IPS-15b (cell line): ENCODE measurements around the gene VAV2.

Source experiments
- H3K27me3 ChIP-seq: one replicate; pipeline ENCODE4 v1.6.1; 2013; ENCODE audit warnings: low read length; ENCODE audit not compliant: control insufficient read depth, insufficient read depth
- H3K36me3 ChIP-seq: one replicate; pipeline ENCODE4 v1.6.1; 2013; ENCODE audit warnings: low read length; ENCODE audit not compliant: control insufficient read depth, insufficient read depth
- H3K4me1 ChIP-seq: one replicate; pipeline ENCODE4 v1.6.1; 2013; ENCODE audit warnings: mild to moderate bottlenecking, low read length; ENCODE audit not compliant: control insufficient read depth, insufficient read depth
- H3K4me3 ChIP-seq: one replicate; pipeline ENCODE4 v1.5.1; 2013; ENCODE audit warnings: low read depth, low read length
- H3K9ac ChIP-seq: one replicate; pipeline ENCODE4 v1.6.1; 2013; ENCODE audit warnings: low read depth, mild to moderate bottlenecking, low read length
- H3K9me3 ChIP-seq: one replicate; pipeline ENCODE4 v1.6.1; 2013; ENCODE audit warnings: mild to moderate bottlenecking, low read length; ENCODE audit not compliant: control insufficient read depth, insufficient read depth

Gene VAV2

DNA sequence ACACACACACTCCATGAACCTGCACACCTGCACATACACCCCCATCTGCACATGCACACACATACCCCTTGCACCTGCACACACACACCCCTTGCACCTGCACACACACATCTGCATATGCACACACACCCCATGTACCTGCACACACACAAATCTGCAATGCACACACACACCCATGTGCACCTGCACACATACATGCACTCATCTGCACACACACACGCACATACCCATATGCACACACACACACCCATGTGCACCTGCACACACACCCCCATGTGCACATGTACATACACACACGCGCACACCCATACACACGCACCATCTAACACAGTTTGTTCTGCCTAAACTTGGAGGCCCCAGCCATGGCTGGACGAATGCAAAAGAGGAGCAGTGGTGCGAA, 138.1 kb downstream of the VAV2 start:
- H3K27me3 ChIP-seq, result no peaks in the 10 kb centered on the region

DNA sequence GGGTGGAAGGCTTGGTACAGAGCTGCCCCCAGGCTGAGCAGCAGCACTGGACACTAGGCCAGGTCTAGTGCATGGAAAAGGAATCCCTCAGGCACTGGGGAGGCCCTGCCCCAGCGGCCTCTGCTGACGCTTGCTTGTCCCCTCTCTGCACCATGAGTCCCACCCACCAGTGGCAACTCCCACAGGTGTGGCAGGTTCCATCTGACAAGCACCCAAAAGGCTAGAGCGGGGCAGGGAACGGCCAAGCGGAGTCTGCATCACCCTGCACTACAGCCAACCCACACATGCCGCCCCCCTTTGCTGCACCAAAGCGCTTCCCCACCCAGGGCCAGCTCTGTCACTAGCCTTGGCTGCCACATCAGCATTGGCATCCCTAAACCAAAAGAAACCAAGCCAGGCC, 138.8 kb downstream of the VAV2 start:
- Histone ChIP-seq H3K4me3 (no peak overlapping the region), H3K36me3 (peaks cover 3% of the 10 kb centered on the region)

More for the DNA sequence above, 138.1 kb downstream of the VAV2 start:
- no peak overlapping the region for H3K4me3 ChIP-seq
- H3K9me3 ChIP-seq, result no peaks in the 10 kb centered on the region
- peaks cover 5% of the 10 kb centered on the region for H3K36me3 ChIP-seq
- H3K4me1 ChIP-seq, result no peaks in the 10 kb centered on the region
- no peak overlapping the region for H3K9ac ChIP-seq

DNA sequence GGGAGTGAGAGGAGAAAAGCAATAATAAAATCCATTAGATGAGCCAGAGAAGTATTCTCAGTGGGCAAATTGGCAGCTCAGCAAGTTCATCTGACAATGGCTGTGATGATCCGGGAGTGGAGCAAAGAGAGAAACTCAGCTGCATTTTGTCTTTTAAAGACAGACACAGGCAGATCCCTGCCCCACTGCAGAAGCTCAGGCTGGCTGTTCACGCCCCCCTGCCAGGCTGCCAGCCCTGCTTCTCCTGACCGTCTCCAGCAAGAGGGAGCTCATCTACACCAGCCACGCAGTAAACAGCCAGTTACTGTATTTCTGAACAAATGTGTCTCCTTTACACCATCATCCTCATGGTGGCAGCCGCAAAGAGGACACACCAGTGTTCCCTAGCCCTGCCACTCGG, 139.7 kb downstream of the VAV2 start:
- Histone ChIP-seq H3K4me3 (no peak overlapping the region), H3K36me3 (peaks cover 3% of the 10 kb centered on the region), H3K9me3 (no peaks in the 10 kb centered on the region), H3K4me1 (no peaks in the 10 kb centered on the region), H3K27me3 (no peaks in the 10 kb centered on the region), H3K9ac (no peak overlapping the region)

More for the DNA sequence above, 138.8 kb downstream of the VAV2 start:
- Histone ChIP-seq H3K9me3 (no peaks in the 10 kb centered on the region), H3K4me1 (no peaks in the 10 kb centered on the region), H3K9ac (no peak overlapping the region), H3K27me3 (no peaks in the 10 kb centered on the region)

DNA sequence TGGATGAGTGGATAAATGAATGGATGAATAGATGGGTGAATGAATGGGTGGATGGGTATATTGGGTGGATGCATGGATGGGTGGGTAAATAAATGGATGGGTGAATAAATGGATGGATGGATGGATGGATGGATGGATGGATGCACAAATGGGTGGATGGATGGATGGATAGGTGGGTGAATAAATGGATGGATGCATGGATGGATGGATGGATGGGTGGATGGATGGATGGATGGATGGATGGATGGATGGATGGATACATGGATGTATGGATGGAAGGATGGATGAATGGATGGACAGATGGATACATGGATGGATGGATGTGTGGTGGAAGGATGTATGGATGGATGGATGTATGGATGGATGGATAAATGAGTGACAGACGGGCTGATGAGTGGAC, 140.4 kb downstream of the VAV2 start:
- H3K4me1 ChIP-seq, result no peaks in the 10 kb centered on the region
- H3K9me3 ChIP-seq, result no peaks in the 10 kb centered on the region
- H3K27me3 ChIP-seq, result no peaks in the 10 kb centered on the region
- H3K36me3 ChIP-seq, result peaks cover 3% of the 10 kb centered on the region
- H3K9ac ChIP-seq, result no peak overlapping the region
- no peak overlapping the region for H3K4me3 ChIP-seq

DNA sequence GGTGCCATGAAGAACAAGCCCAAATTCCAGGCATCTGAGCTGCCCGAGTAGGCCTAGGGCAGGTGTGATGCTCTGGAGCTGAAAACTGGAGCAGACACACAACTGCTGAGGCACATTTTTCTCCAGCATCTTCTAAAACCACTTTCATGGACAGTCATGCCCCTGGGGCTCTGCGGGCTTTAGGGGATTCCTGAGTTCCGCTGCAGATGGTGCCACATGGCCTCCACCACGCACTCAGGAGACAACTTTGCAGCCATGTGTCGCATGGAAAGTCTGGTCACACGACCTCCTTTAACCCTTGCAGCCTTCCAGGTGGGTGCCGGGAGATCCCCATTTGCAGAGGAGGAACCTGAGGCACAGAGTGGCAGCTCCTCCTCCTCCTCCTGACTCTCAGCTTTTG, 141.2 kb downstream of the VAV2 start:
- no peaks in the 10 kb centered on the region for H3K9me3 ChIP-seq
- H3K4me1 ChIP-seq, result no peaks in the 10 kb centered on the region
- no peak overlapping the region for H3K9ac ChIP-seq
- H3K4me3 ChIP-seq, result no peak overlapping the region
- H3K36me3 ChIP-seq, result peaks cover 3% of the 10 kb centered on the region
- no peaks in the 10 kb centered on the region for H3K27me3 ChIP-seq

DNA sequence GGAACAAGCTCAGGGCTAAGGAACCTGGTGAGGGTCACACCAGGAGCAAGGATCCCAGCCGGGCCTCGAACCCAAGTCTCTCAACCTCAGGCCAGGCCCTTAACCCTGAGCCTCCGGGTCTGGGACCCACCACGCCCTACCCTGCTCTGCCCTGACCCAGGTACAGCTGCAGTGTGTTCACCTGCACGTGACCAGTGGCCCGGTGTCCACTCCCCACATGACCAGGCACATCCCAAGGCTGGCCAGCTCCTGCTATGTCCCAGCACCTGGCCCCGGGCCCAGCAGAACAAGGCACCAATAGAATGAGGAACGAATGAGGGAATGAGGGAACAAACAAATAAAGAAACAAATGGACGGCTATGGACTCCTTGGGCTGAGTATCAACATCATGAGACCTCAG, 142.0 kb downstream of the VAV2 start:
- no peak overlapping the region for H3K9ac ChIP-seq
- H3K4me3 ChIP-seq, result no peak overlapping the region
- H3K9me3 ChIP-seq, result no peaks in the 10 kb centered on the region
- H3K27me3 ChIP-seq, result no peaks in the 10 kb centered on the region
- H3K4me1 ChIP-seq, result no peaks in the 10 kb centered on the region
- peaks cover 3% of the 10 kb centered on the region for H3K36me3 ChIP-seq

DNA sequence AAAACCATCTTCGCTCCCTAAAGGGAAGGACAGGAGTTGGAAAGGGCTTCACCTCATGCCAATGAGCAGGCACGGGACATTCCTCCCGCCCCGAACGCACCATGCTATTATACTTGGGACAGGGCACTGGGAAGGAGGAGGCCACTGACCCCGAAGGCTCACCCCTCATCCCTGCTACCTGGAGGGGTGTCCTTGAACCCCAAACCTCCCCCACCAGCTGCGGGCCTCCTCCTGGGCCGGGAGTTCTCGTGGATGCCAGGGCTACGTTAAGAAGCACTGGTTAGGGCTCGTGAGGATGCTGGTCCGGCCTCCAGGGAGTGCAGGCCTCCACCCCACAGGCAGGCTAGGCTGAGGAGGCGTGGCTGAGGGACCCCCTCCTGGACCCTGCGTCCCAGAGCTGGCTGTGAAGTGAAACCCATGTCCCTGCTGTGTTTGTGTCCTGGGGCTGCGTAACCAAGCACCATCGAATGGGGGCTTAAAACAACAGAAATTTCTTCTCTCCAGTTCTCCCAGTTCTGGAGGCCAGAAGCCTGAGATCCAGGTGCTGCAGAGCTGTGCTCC, 142.9 kb downstream of the VAV2 start:
- Histone ChIP-seq H3K4me3 (no peak overlapping the region), H3K27me3 (no peaks in the 10 kb centered on the region), H3K4me1 (no peaks in the 10 kb centered on the region), H3K9me3 (no peaks in the 10 kb centered on the region), H3K36me3 (peaks cover 3% of the 10 kb centered on the region), H3K9ac (no peak overlapping the region)

DNA sequence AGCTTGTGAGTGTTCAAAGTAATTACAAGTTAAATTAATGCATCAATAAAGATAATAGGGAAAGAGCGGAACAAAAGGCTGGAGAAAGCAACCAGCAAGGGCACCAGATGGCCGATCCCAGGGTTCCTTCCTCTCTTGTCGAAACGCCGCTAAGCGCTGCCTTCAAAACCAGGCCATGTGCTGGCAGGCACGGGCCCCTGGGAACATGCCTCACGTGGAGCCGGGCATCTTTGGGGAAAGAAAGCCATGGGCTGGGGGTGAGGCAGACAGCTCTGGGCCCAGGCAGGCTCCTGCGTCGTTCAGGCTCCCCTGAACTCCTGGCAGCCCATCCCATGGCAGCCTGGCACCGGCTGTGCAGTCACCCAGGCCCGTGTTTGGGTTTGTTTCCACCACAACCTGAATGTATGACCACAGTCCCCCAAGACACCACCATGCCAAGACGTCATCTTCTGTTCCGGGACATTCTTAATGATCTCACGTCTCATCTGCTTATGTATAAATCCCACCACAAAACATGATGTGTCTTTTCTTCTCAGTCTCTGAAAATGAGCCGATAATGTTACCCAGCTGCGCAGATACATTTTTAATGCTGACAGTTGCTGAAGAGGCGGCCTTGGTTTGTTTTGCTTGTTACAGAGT, 143.5 kb downstream of the VAV2 start:
- H3K4me3 ChIP-seq, result no peak overlapping the region
- no peaks in the 10 kb centered on the region for H3K9me3 ChIP-seq
- H3K4me1 ChIP-seq, result no peaks in the 10 kb centered on the region
- no peak overlapping the region for H3K9ac ChIP-seq
- peaks cover 3% of the 10 kb centered on the region for H3K36me3 ChIP-seq
- H3K27me3 ChIP-seq, result no peaks in the 10 kb centered on the region

DNA sequence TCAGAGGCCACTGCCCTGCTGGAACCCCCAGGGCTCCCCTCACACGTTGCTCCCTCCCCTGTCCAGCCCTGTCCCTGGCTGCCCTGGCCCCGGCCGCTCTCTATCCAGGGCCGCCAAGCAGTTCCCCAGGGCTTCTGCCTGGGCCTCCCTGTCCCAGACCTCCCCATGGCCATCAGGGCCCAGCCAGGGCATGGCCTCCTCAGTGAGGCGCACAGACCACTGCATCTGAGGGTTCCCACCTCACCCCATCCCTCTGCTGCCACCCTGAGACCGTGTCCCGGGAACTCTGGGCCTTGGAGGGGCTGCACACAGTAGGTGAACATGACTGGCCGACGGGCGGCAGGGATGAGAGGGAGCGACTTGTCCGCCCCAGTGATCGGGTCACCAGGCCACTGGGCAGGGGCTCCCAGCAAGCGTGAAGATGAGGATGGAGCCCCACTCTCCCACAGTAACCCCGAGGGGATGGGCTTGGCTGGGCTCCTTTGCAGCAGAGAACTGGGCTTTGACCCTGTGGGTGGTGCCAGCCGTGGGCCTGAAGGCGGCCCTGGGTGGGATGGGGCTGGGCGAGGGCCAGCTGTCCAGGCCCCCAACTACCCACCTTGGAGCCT, 145.5 kb downstream of the VAV2 start:
- Histone ChIP-seq H3K4me3 (no peak overlapping the region), H3K9ac (no peak overlapping the region), H3K36me3 (peaks cover 3% of the 10 kb centered on the region), H3K27me3 (no peaks in the 10 kb centered on the region), H3K9me3 (no peaks in the 10 kb centered on the region), H3K4me1 (peaks cover 2% of the 10 kb centered on the region)

DNA sequence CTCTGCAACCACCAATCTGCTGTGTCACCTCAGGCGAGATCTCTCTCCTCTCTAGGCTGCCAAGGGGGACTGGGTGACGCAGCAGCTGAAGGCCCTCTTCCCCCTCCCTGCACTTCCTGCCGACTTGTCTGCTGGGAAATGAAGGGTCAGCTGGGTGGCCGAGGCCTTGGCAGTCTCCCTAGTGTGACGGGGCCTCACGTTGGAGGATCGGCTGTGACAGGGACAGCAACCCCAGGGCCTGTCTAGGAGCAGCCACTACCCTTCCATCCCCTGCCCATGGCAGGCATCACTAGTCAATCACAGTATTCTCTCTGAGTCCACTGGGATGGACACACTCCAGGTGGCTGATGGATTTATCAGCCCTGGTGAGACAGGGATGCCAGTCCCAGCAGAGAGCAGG, 146.7 kb downstream of the VAV2 start:
- Histone ChIP-seq H3K36me3 (no peaks in the 10 kb centered on the region), H3K27me3 (no peaks in the 10 kb centered on the region), H3K9me3 (no peaks in the 10 kb centered on the region), H3K4me3 (no peak overlapping the region), H3K4me1 (peaks cover 2% of the 10 kb centered on the region), H3K9ac (no peak overlapping the region)

DNA sequence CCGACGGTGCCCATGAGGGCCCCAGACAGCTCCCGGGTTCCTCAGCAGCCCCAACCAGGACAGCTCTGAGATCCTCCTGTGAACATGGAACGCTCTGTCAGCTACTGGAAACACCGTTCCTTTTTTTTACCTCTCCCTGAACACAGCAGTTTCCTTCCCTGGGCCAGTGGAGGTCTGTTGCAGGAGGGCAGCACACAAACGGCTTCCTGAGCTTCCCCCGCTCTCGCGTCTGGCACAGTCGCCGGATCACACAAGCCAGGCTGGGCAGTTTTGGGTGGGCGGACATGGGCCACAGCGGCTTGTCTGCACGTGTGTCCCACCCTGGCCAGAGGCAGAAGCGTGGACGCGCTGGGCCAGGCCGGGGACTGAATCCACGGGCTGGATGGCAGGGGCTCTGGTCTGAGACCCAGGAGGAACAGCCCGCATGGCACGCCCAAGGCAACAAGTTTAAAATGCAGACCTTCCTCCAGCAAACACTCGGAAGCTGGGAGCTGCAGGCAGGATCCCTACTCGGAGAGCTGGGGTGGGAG, 147.2 kb downstream of the VAV2 start:
- Histone ChIP-seq H3K27me3 (no peaks in the 10 kb centered on the region), H3K4me3 (no peak overlapping the region), H3K36me3 (no peaks in the 10 kb centered on the region), H3K4me1 (peaks cover 7% of the 10 kb centered on the region), H3K9ac (no peak overlapping the region), H3K9me3 (no peaks in the 10 kb centered on the region)

DNA sequence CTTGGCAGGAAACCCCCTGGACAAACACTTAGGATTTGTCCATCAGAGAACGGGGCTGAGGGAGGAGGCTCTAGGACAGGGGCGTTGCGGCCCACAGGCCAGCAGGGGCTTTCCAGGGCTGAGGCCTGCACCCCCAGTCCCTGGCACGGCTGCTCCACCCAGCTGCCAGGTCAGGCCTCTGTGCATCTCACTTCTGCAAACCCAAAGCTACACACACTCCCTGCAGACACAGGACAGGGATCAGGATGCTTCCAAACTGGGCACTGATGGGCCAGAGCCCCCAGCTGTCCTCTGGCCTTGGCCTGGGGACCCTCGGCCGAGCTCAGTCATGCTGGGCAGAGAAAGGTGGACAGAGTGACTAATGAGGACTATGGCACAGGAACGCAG, 147.7 kb downstream of the VAV2 start:
- H3K9me3 ChIP-seq, result no peaks in the 10 kb centered on the region
- H3K36me3 ChIP-seq, result no peaks in the 10 kb centered on the region
- H3K27me3 ChIP-seq, result no peaks in the 10 kb centered on the region
- no peak overlapping the region for H3K9ac ChIP-seq
- peaks cover 10% of the 10 kb centered on the region for H3K4me1 ChIP-seq
- no peak overlapping the region for H3K4me3 ChIP-seq
